SK-N-SH (cell line): ENCODE results near the gene DNAJC13. TPM values are rescaled to one million over a fixed set of nuclear protein-coding genes. Genes with fewer than 3 reads are reported as not detected.

Experiments
- CTCF ChIA-PET: fragments of 300-600, 350-600 bp; formaldehyde crosslinking; extraction: SDS; loops from one replicate; lab custom pipeline; 2021; lab: Yijun Ruan, JAX
- POLR2A ChIA-PET: fragments of 350-600 bp; sonication (Branson Sonifier 250); formaldehyde crosslinking; extraction: SDS; loops from one replicate; lab custom pipeline; 2020; ENCODE audit warnings: antibody characterized with exemption, inconsistent platforms; lab: Yijun Ruan, JAX
- DNase-seq: peaks from one replicate; pipeline ENCODE4 v3.0.0; 2012
- H2AFZ ChIP-seq: fragments of 200-600 bp; sonication (generic); 2 replicates; pipeline ENCODE4 v1.8.1; 2016; ENCODE audit warnings: antibody characterized with exemption, mild to moderate bottlenecking, low read depth
- H3F3A ChIP-seq: fragments of 200-600 bp; sonication (generic); replicated peaks from 2 replicates; pipeline ENCODE3; 2016; ENCODE audit warnings: antibody characterized with exemption, mild to moderate bottlenecking; ENCODE audit not compliant: insufficient read depth
- H3K27ac ChIP-seq, 2 experiments: fragments of 200-500 bp in 1 of 2; fragments of 200-600 bp in 1 of 2; sonication (Bioruptor generic) in 1 of 2; sonication (generic), shearing (Covaris generic) in 1 of 2; 2 replicates each; pipeline versions ENCODE4 v1.5.1 to v1.6.1; 2014 to 2016; ENCODE audit warnings: low read depth in 2 of 2, inconsistent platforms in 1 of 2, low read length in 1 of 2, mild to moderate bottlenecking in 1 of 2, mixed read lengths in 1 of 2
- H3K27me3 ChIP-seq: fragments of 200-600 bp; sonication (generic), shearing (Covaris generic); 2 replicates; pipeline ENCODE4 v1.6.1; 2016; ENCODE audit warnings: mixed run types; ENCODE audit not compliant: insufficient read depth
- H3K36me3 ChIP-seq, 2 experiments: fragments of 200-500 bp in 1 of 2; fragments of 200-600 bp in 1 of 2; sonication (Bioruptor generic) in 1 of 2; sonication (generic) in 1 of 2; replicated peaks in 1 of 2; 2 replicates each; pipeline versions ENCODE3 to v1.5.1; 2014 to 2016; ENCODE audit warnings: low read length in 1 of 2, mild to moderate bottlenecking in 1 of 2; ENCODE audit not compliant: insufficient read depth in 2 of 2, control insufficient read depth in 1 of 2
- H3K4me1 ChIP-seq, 2 experiments: fragments of 200-500 bp in 1 of 2; fragments of 200-600 bp in 1 of 2; sonication (Bioruptor generic) in 1 of 2; sonication (generic), shearing (Covaris generic) in 1 of 2; 2 replicates each; pipeline versions ENCODE4 v1.5.1 to v1.6.1; 2014 to 2016; ENCODE audit warnings: low read depth in 1 of 2, low read length in 1 of 2, mixed run types in 1 of 2; ENCODE audit not compliant: insufficient read depth in 2 of 2, control insufficient read depth in 1 of 2
- H3K4me2 ChIP-seq: fragments of 200-600 bp; sonication (generic), shearing (Covaris generic); 2 replicates; pipeline ENCODE4 v1.6.1; 2017; ENCODE audit warnings: mixed run types
- H3K4me3 ChIP-seq, 2 experiments: fragments of 200-500 bp in 1 of 2; fragments of 200-600 bp in 1 of 2; sonication (Bioruptor generic) in 1 of 2; sonication (generic), shearing (Covaris generic) in 1 of 2; 2 replicates each; pipeline versions ENCODE4 v1.5.1 to v1.8.1; 2014 to 2016; ENCODE audit warnings: low read depth in 2 of 2, inconsistent platforms in 1 of 2, low read length in 1 of 2, mild to moderate bottlenecking in 1 of 2, mixed read lengths in 1 of 2, moderate library complexity in 1 of 2
- H3K79me2 ChIP-seq: fragments of 200-600 bp; sonication (generic); 2 replicates; pipeline ENCODE4 v1.8.1; 2017; ENCODE audit warnings: mild to moderate bottlenecking; ENCODE audit not compliant: insufficient read depth
- H3K9ac ChIP-seq: fragments of 200-600 bp; sonication (generic); 2 replicates; pipeline ENCODE4 v1.6.1; 2017; ENCODE audit warnings: mixed run types
- H3K9me2 ChIP-seq: fragments of 200-600 bp; sonication (generic); 2 replicates; pipeline ENCODE4 v1.6.1; 2017; ENCODE audit warnings: mixed run types
- H3K9me3 ChIP-seq: fragments of 200-600 bp; sonication (generic); 2 replicates; pipeline ENCODE4 v1.6.1; 2017; ENCODE audit warnings: mixed run types, mild to moderate bottlenecking, moderate library complexity
- H4K20me1 ChIP-seq: fragments of 200-600 bp; sonication (generic); 2 replicates; pipeline ENCODE4 v1.6.1; 2017; ENCODE audit warnings: mild to moderate bottlenecking, mixed run types; ENCODE audit not compliant: insufficient read depth
- FOSL2 ChIP-seq: IDR thresholded peaks from 2 replicates; pipeline ENCODE4 v1.4.0; 2012; ENCODE audit warnings: low read depth, mild to moderate bottlenecking, moderate library complexity, borderline replicate concordance
- FOXM1 ChIP-seq: IDR thresholded peaks from 2 replicates; pipeline ENCODE4 v1.4.0; 2012; ENCODE audit warnings: low read depth, mild to moderate bottlenecking
- MEF2A ChIP-seq: IDR thresholded peaks from 2 replicates; pipeline ENCODE4 v1.4.0; 2012; ENCODE audit warnings: low read depth, borderline replicate concordance
- NFIC ChIP-seq: IDR thresholded peaks from 2 replicates; pipeline ENCODE4 v1.4.0; 2012; ENCODE audit warnings: borderline replicate concordance
- TAF1 ChIP-seq: IDR thresholded peaks from 2 replicates; pipeline ENCODE4 v1.6.1; 2012; ENCODE audit warnings: low read depth, mild to moderate bottlenecking, low read length, moderate library complexity, borderline replicate concordance
- USF2 ChIP-seq: fragments of 150-350 bp; IDR thresholded peaks from 2 replicates; pipeline ENCODE4 v1.6.1; 2017; ENCODE audit warnings: antibody characterized with exemption, low read length, low read depth, borderline replicate concordance
- ZBTB33 ChIP-seq: IDR thresholded peaks from 2 replicates; pipeline ENCODE4 v1.4.0; 2012; ENCODE audit warnings: low read depth, borderline replicate concordance
- WGBS: methylation state at CpG from one replicate; pipeline ENCODE4 v1.1.6; 2017; ENCODE audit warnings: low lambda C conversion rate; 5-methylcytosine and 5-hydroxymethylcytosine counted together
- polyA plus RNA-seq, 3 experiments: library from polyadenylated mRNA; depleted of rRNA; stranded (reverse); fragments of >200 nt; gene quantifications; 2 replicates each; pipeline ENCODE4 v1.2.3, GENCODE V29; 2012
- TF ChIP-seq, protein P1 (sequence below): fragments of 150-350 bp; IDR thresholded peaks from 2 replicates; pipeline ENCODE4 v1.6.1; 2016; ENCODE audit warnings: mild to moderate bottlenecking, low read depth, low read length
- TF ChIP-seq, protein P2 (sequence below): IDR thresholded peaks from 2 replicates; pipeline ENCODE4; 2012
- TF ChIP-seq, protein P3 (sequence below): IDR thresholded peaks from 2 replicates; pipeline ENCODE4 v1.6.1; 2012; ENCODE audit warnings: mild to moderate bottlenecking, low read depth, low read length, moderate library complexity

DNAJC13 gene
- polyA plus RNA-seq, 1 of the 3 experiments (the other 2 are of a cell fraction), result 10.8 TPM

DNA sequence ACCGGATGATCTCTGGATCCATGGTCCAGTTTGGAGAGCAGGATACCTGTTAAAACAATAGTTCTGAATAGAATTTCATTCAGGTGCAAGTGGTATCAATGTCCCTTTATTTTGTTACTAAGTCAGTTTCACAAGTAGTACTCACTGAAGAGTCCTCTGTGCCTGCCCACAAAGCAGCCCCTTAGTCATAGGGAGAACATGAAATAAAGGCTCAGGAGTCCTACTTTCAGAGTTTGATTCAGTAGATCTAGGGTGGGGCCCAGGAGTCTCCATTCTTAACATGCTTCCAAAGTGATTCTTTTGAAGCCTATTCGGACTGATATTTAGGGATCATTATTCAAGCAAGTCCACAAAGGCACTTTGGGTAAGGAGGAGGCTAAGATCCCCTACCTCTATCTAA, 100.0 kb downstream of the DNAJC13 start:
- CTCF ChIA-PET, result no interaction called here
- peaks cover 82 to 85% of the 10 kb centered on the region in 2 experiments for H3K36me3 ChIP-seq
- POLR2A ChIA-PET, result no interaction called here

More for the DNA sequence above, 100.0 kb downstream of the DNAJC13 start:
- Histone ChIP-seq H3K79me2 (no peaks in the 10 kb centered on the region; the same call in 1 of the 2 replicates), H3K4me3 (no peak overlapping the region), H4K20me1 (no peaks in the 10 kb centered on the region), H3K4me1 (no peaks in the 10 kb centered on the region), H3K9ac (no peak overlapping the region), H3K9me3 (no peaks in the 10 kb centered on the region), H3K9me2 (no peaks in the 10 kb centered on the region), H3K27ac (no peak overlapping the region), H3F3A (no peaks in the 10 kb centered on the region), H3K27me3 (no peaks in the 10 kb centered on the region), H3K4me2 (no peak overlapping the region), H2AFZ (no peak overlapping the region)
- WGBS, result 92% methylated on average over 2 of the region's 2 CpGs
- no peak for DNase-seq
- TF ChIP-seq, protein P1, sequence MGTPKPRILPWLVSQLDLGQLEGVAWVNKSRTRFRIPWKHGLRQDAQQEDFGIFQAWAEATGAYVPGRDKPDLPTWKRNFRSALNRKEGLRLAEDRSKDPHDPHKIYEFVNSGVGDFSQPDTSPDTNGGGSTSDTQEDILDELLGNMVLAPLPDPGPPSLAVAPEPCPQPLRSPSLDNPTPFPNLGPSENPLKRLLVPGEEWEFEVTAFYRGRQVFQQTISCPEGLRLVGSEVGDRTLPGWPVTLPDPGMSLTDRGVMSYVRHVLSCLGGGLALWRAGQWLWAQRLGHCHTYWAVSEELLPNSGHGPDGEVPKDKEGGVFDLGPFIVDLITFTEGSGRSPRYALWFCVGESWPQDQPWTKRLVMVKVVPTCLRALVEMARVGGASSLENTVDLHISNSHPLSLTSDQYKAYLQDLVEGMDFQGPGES, result no peak
- no peak for TF ChIP-seq NFIC
- TF ChIP-seq FOSL2, result no peak
- no peak for TF ChIP-seq USF2
- TF ChIP-seq TAF1, result no peak
- TF ChIP-seq, protein P2, sequence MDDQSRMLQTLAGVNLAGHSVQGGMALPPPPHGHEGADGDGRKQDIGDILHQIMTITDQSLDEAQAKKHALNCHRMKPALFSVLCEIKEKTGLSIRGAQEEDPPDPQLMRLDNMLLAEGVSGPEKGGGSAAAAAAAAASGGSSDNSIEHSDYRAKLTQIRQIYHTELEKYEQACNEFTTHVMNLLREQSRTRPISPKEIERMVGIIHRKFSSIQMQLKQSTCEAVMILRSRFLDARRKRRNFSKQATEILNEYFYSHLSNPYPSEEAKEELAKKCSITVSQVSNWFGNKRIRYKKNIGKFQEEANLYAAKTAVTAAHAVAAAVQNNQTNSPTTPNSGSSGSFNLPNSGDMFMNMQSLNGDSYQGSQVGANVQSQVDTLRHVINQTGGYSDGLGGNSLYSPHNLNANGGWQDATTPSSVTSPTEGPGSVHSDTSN, result no peak
- no peak for TF ChIP-seq ZBTB33
- TF ChIP-seq FOXM1, result no peak
- no peak for TF ChIP-seq MEF2A
- TF ChIP-seq, protein P3, sequence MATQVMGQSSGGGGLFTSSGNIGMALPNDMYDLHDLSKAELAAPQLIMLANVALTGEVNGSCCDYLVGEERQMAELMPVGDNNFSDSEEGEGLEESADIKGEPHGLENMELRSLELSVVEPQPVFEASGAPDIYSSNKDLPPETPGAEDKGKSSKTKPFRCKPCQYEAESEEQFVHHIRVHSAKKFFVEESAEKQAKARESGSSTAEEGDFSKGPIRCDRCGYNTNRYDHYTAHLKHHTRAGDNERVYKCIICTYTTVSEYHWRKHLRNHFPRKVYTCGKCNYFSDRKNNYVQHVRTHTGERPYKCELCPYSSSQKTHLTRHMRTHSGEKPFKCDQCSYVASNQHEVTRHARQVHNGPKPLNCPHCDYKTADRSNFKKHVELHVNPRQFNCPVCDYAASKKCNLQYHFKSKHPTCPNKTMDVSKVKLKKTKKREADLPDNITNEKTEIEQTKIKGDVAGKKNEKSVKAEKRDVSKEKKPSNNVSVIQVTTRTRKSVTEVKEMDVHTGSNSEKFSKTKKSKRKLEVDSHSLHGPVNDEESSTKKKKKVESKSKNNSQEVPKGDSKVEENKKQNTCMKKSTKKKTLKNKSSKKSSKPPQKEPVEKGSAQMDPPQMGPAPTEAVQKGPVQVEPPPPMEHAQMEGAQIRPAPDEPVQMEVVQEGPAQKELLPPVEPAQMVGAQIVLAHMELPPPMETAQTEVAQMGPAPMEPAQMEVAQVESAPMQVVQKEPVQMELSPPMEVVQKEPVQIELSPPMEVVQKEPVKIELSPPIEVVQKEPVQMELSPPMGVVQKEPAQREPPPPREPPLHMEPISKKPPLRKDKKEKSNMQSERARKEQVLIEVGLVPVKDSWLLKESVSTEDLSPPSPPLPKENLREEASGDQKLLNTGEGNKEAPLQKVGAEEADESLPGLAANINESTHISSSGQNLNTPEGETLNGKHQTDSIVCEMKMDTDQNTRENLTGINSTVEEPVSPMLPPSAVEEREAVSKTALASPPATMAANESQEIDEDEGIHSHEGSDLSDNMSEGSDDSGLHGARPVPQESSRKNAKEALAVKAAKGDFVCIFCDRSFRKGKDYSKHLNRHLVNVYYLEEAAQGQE, result no peak
